Trophoblast cell (in vitro differentiated cells and primary cell): ENCODE results near the gene PDE6C.

Experiments
- DNase-seq, 2 donors: peaks; one replicate each; pipeline ENCODE4 v3.0.0-alpha.2; 2016
- H2AFZ ChIP-seq: 2 replicates; pipeline ENCODE4 v1.6.1; 2013; ENCODE audit warnings: low read length, moderate library complexity, mild to moderate bottlenecking; ENCODE audit not compliant: insufficient read depth, poor library complexity
- H2AK5ac ChIP-seq: 2 replicates; pipeline ENCODE4 v1.6.1; 2013; ENCODE audit warnings: mild to moderate bottlenecking, low read length
- H2BK120ac ChIP-seq: 2 replicates; pipeline ENCODE4 v1.6.1; 2013; ENCODE audit warnings: low read length, mild to moderate bottlenecking, moderate library complexity; ENCODE audit not compliant: insufficient read depth, poor library complexity
- H2BK12ac ChIP-seq: 2 replicates; pipeline ENCODE4 v1.6.1; 2013; ENCODE audit warnings: mild to moderate bottlenecking, low read length, moderate library complexity
- H2BK5ac ChIP-seq: 2 replicates; pipeline ENCODE4 v1.6.1; 2013; ENCODE audit warnings: low read length, low read depth, moderate library complexity, mild to moderate bottlenecking; ENCODE audit not compliant: poor library complexity
- H3K14ac ChIP-seq: 2 replicates; pipeline ENCODE4 v1.6.1; 2013; ENCODE audit warnings: mild to moderate bottlenecking, low read length
- H3K18ac ChIP-seq: 2 replicates; pipeline ENCODE4 v1.6.1; 2013; ENCODE audit warnings: mild to moderate bottlenecking, low read length
- H3K23ac ChIP-seq: 2 replicates; pipeline ENCODE4 v1.6.1; 2013; ENCODE audit warnings: low read length
- H3K27ac ChIP-seq: 2 replicates; pipeline ENCODE4 v1.5.1; 2013; ENCODE audit warnings: low read depth, mild to moderate bottlenecking, inconsistent platforms, low read length, moderate library complexity
- H3K27me3 ChIP-seq: 2 replicates; pipeline ENCODE4 v1.6.1; 2013; ENCODE audit warnings: inconsistent platforms, mild to moderate bottlenecking, low read length, moderate library complexity; ENCODE audit not compliant: insufficient read depth
- H3K36me3 ChIP-seq, 2 experiments: 1 replicate in 1 of 2; 2 replicates in 1 of 2; pipeline ENCODE4 v1.6.1; 2013; ENCODE audit warnings: low read length in 2 of 2, mild to moderate bottlenecking in 2 of 2, moderate library complexity in 1 of 2; ENCODE audit not compliant: insufficient read depth in 2 of 2, control insufficient read depth in 1 of 2
- H3K4ac ChIP-seq: 2 replicates; pipeline ENCODE4 v1.6.1; 2013; ENCODE audit warnings: low read depth, mild to moderate bottlenecking, low read length, moderate library complexity
- H3K4me1 ChIP-seq, 2 experiments: 1 replicate in 1 of 2; 2 replicates in 1 of 2; pipeline ENCODE4 v1.6.1; 2013; ENCODE audit warnings: low read length in 2 of 2, mild to moderate bottlenecking in 2 of 2, moderate library complexity in 1 of 2; ENCODE audit not compliant: insufficient read depth in 2 of 2, control insufficient read depth in 1 of 2
- H3K4me2 ChIP-seq: 2 replicates; pipeline ENCODE4 v1.6.1; 2013; ENCODE audit warnings: inconsistent platforms, mild to moderate bottlenecking, low read length, moderate library complexity
- H3K4me3 ChIP-seq: 2 replicates; pipeline ENCODE4 v1.5.1; 2013; ENCODE audit warnings: mild to moderate bottlenecking, low read depth, low read length, inconsistent platforms
- H3K79me1 ChIP-seq: one replicate; pipeline ENCODE4 v1.6.1; 2013; ENCODE audit warnings: low read length
- H3K79me2 ChIP-seq: 2 replicates; pipeline ENCODE4 v1.6.1; 2013; ENCODE audit warnings: low read length, mild to moderate bottlenecking; ENCODE audit not compliant: control insufficient read depth, insufficient read depth, poor library complexity
- H3K9ac ChIP-seq: 2 replicates; pipeline ENCODE4 v1.6.1; 2013; ENCODE audit warnings: mild to moderate bottlenecking, low read length
- H3K9me3 ChIP-seq: 2 replicates; pipeline ENCODE4 v1.6.1; 2013; ENCODE audit warnings: low read depth, mild to moderate bottlenecking, control low read depth, inconsistent platforms, low read length; ENCODE audit not compliant: insufficient read depth
- H4K12ac ChIP-seq: 2 replicates; pipeline ENCODE4 v1.6.1; 2013; ENCODE audit warnings: low read depth, mild to moderate bottlenecking, low read length, moderate library complexity
- H4K8ac ChIP-seq: 2 replicates; pipeline ENCODE4 v1.6.1; 2013; ENCODE audit warnings: low read depth, mild to moderate bottlenecking, low read length, moderate library complexity
- H4K91ac ChIP-seq: one replicate; pipeline ENCODE4 v1.6.1; 2013; ENCODE audit warnings: low read depth, mild to moderate bottlenecking, low read length, moderate library complexity
- WGBS: extraction: QIAGEN DNeasy Blood & Tissue Kit; methylation state at CpG from one replicate; pipeline ENCODE4 v1.1.7; 2013; ENCODE audit warnings: missing lambda C conversion rate; ENCODE audit not compliant: insufficient read length, insufficient coverage; ENCODE audit errors: extremely low coverage; 5-methylcytosine and 5-hydroxymethylcytosine counted together

The PDE6C gene

DNA sequence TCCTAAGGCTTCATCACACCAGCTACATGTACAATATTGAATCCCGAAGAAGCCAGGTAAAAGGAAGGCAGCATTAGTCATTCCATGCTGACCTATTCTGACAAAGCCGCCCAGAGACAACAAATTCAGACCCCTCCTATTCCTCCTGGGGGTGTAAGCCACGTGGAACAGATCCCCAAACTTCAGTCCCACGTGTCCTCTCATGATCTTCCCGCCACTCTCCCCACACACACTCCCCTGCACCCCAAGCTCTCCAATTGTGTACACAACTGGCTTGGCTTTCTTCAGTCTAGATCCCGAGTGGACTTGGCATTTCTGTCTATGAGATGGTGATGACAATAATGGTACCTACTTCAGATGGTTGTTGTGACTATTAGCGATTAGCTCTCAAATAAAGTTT is 8.6 kb downstream of the PDE6C start:
- no peak overlapping the region for H3K9ac ChIP-seq
- no peak overlapping the region for H3K27ac ChIP-seq
- H4K91ac ChIP-seq, result no peak overlapping the region
- no CpG with 5 or more reads among the region's 7 CpGs for WGBS
- H3K79me2 ChIP-seq, result no peaks in the 10 kb centered on the region
- no peak overlapping the region for H2BK120ac ChIP-seq
- H3K79me1 ChIP-seq, result no peaks in the 10 kb centered on the region
- no peak overlapping the region for H3K14ac ChIP-seq
- no peak overlapping the region for H2BK12ac ChIP-seq
- H4K8ac ChIP-seq, result no peak overlapping the region
- H3K4me1 ChIP-seq, result no peaks in the 10 kb centered on the region
- H3K23ac ChIP-seq, result no peak overlapping the region
- H3K18ac ChIP-seq, result no peak overlapping the region
- H4K12ac ChIP-seq, result no peak overlapping the region
- H2BK5ac ChIP-seq, result no peak overlapping the region
- no peaks in the 10 kb centered on the region for H3K27me3 ChIP-seq
- no peak overlapping the region for H2AFZ ChIP-seq
- no peak overlapping the region for H3K4ac ChIP-seq
- no peaks in the 10 kb centered on the region for H3K9me3 ChIP-seq
- H3K36me3 ChIP-seq, result no peaks in the 10 kb centered on the region
- H3K4me3 ChIP-seq, result no peak overlapping the region
- no peak for DNase-seq
- H3K4me2 ChIP-seq, result no peak overlapping the region
- H2AK5ac ChIP-seq, result no peak overlapping the region

DNA sequence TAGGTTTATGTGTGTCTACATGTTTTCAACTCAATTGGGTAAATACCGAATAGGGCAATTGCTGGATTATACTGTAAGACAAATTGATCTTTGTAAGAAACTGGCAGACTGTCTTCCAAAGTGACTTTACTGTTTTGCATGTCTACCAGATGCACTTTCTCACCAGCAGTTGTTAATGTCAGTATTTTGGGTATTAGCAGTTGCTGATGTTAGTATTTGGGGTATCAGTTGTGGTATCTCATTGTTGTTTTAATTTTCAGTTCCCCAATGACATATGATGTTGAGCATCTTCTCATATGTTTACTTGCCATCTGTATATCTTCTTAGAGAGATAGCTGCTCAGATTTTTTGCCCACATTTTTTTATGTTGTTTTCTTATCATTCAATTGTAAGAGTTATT is 10.6 kb downstream of the PDE6C start:
- Histone ChIP-seq H2BK5ac (no peak overlapping the region), H3K27me3 (no peaks in the 10 kb centered on the region), H3K4me3 (no peak overlapping the region), H2BK120ac (no peak overlapping the region), H3K27ac (no peak overlapping the region), H3K4me1 (no peaks in the 10 kb centered on the region), H3K79me2 (no peaks in the 10 kb centered on the region), H2AFZ (no peak overlapping the region), H3K4ac (no peak overlapping the region), H3K79me1 (no peaks in the 10 kb centered on the region), H3K9ac (no peak overlapping the region), H2AK5ac (no peak overlapping the region), H4K12ac (no peak overlapping the region), H3K9me3 (no peaks in the 10 kb centered on the region), H2BK12ac (no peak overlapping the region), H3K23ac (no peak overlapping the region), H3K14ac (no peak overlapping the region), H3K18ac (no peak overlapping the region), H4K8ac (no peak overlapping the region), H3K36me3 (no peaks in the 10 kb centered on the region), H4K91ac (no peak overlapping the region), H3K4me2 (no peak overlapping the region)
- no peak for DNase-seq
- no CpG with 5 or more reads among the region's 1 CpG for WGBS

DNA sequence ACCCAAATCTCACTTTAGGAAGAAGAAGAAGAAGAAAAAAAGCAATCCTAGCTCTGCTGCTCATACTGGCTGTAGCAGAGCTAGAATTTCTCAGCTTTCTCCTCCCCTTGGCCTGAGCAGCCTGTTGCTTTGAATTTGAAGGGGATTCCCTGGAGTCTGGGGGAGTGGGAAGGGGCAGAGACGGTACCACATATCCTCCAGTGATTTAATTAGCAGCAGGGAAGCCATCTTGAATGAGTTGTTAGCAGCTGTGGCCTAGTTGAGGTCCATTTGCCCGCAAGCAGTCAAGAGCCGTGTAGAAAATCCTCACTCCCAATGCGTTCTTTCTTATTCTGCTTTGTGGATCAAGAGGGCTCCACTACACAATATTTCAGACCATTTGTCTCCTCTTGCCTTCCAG is 16.5 kb downstream of the PDE6C start:
- Histone ChIP-seq H3K18ac (no peak overlapping the region), H3K23ac (no peak overlapping the region), H2BK12ac (no peak overlapping the region), H2AFZ (no peak overlapping the region), H2BK5ac (no peak overlapping the region), H3K27ac (no peak overlapping the region), H3K79me1 (no peaks in the 10 kb centered on the region), H3K79me2 (no peaks in the 10 kb centered on the region), H4K8ac (no peak overlapping the region), H3K9me3 (no peaks in the 10 kb centered on the region), H2BK120ac (no peak overlapping the region), H3K9ac (no peak overlapping the region), H3K14ac (no peak overlapping the region), H4K12ac (no peak overlapping the region), H3K4me3 (no peak overlapping the region), H3K4ac (no peak overlapping the region), H3K4me1 (no peaks in the 10 kb centered on the region), H4K91ac (no peak overlapping the region), H3K36me3 (no peaks in the 10 kb centered on the region), H2AK5ac (no peak overlapping the region), H3K4me2 (no peak overlapping the region), H3K27me3 (no peaks in the 10 kb centered on the region)
- no CpG with 5 or more reads among the region's 4 CpGs for WGBS
- DNase-seq, result no peak

DNA sequence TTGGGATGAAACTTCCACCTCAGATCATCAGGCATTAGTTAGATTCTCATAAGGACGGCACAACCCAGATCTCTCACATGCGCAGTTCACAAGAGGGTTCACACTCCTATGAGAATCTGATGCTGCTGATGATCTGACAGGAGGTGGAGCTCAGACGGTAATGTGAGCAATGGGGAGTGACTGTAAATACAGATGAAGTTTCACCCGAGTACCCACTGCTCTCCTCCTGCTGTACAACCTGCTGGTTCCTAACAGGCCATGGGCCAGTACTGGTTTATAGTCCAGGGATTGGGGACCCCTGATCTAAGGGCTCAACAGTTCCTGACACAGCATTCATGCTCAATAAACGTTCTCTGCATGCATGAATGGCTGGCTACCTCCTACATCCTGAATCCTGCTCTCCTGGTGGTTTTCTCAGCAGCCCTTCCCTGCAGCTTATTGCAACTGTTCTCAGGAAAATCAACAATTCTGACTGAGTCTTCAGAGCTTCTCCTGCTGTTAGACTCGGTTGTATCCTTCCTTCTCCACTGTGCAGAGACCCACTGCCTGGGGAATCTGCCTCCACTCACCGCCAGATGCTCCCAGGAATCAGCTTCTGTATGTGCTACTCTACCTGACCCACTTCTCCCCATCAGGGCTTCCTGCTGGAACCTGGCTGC is 17.4 kb downstream of the PDE6C start:
- Histone ChIP-seq H3K4me3 (no peak overlapping the region), H2BK5ac (no peak overlapping the region)

More for the DNA sequence above, 17.4 kb downstream of the PDE6C start:
- Histone ChIP-seq H3K79me2 (no peaks in the 10 kb centered on the region), H3K4me1 (no peaks in the 10 kb centered on the region), H3K4ac (no peak overlapping the region), H2BK120ac (no peak overlapping the region), H3K18ac (no peak overlapping the region), H4K8ac (no peak overlapping the region), H4K91ac (no peak overlapping the region), H2BK12ac (no peak overlapping the region), H3K14ac (no peak overlapping the region), H3K27me3 (no peaks in the 10 kb centered on the region), H3K9me3 (no peaks in the 10 kb centered on the region), H3K27ac (no peak overlapping the region), H3K23ac (no peak overlapping the region), H2AK5ac (no peak overlapping the region), H3K4me2 (no peak overlapping the region), H4K12ac (no peak overlapping the region), H3K9ac (no peak overlapping the region), H3K79me1 (no peaks in the 10 kb centered on the region), H2AFZ (no peak overlapping the region), H3K36me3 (no peaks in the 10 kb centered on the region)
- WGBS, result no CpG with 5 or more reads among the region's 7 CpGs
- DNase-seq, result no peak
